H1 (cell line): ENCODE data around the gene RAB40B. TPM values are rescaled to one million over a fixed set of nuclear protein-coding genes. Genes with fewer than 3 reads are reported as not detected.

Experiments used
- CTCF ChIA-PET: fragments of 300-600 bp; sonication (Branson Sonifier 250); formaldehyde crosslinking; loops from one replicate; lab custom pipeline; 2021; ENCODE audit not compliant: partially characterized antibody; lab: Charles Lee
- POLR2A ChIA-PET: fragments of 300-600 bp; sonication (Branson Sonifier 250); formaldehyde crosslinking; loops from one replicate; lab custom pipeline; 2021; ENCODE audit warnings: inconsistent platforms; ENCODE audit not compliant: partially characterized antibody; lab: Charles Lee
- DNase-seq, 2 experiments: peaks; one replicate each; pipeline versions ENCODE4 v3.0.0 to v3.0.0-alpha.2; 2010 to 2022; ENCODE audit warnings: low spot score in 2 of 2, low read depth in 1 of 2, mixed read lengths in 1 of 2
- FAIRE-seq: peaks from 2 replicates; lab custom pipeline; 2011; peaks lifted over from hg19 to GRCh38; lab: Jason Lieb, UNC
- H2AFZ ChIP-seq: 2 replicates; pipeline ENCODE4 v1.8.1; 2012; ENCODE audit warnings: low read length, inconsistent platforms
- H2AK5ac ChIP-seq: 2 replicates; pipeline ENCODE4 v1.6.1; 2013; ENCODE audit warnings: low read depth, low read length
- H2BK120ac ChIP-seq: replicated peaks from 2 replicates; pipeline ENCODE3; 2013; ENCODE audit warnings: low read depth, low read length, inconsistent platforms
- H2BK12ac ChIP-seq: 2 replicates; pipeline ENCODE4 v1.6.1; 2013; ENCODE audit warnings: low read depth, low read length
- H2BK15ac ChIP-seq: 2 replicates; pipeline ENCODE4 v1.6.1; 2013; ENCODE audit warnings: low read length
- H2BK20ac ChIP-seq: 2 replicates; pipeline ENCODE4 v1.6.1; 2013; ENCODE audit warnings: low read length
- H2BK5ac ChIP-seq: 2 replicates; pipeline ENCODE4 v1.6.1; 2013; ENCODE audit warnings: low read depth, low read length
- H3K14ac ChIP-seq: 2 replicates; pipeline ENCODE4 v1.6.1; 2013; ENCODE audit warnings: inconsistent platforms; ENCODE audit not compliant: insufficient read length
- H3K18ac ChIP-seq: 2 replicates; pipeline ENCODE4 v1.6.1; 2013; ENCODE audit warnings: low read length; ENCODE audit errors: extremely low read depth
- H3K23ac ChIP-seq: 2 replicates; pipeline ENCODE4 v1.6.1; 2013; ENCODE audit warnings: inconsistent platforms; ENCODE audit not compliant: insufficient read length
- H3K23me2 ChIP-seq: 2 replicates; pipeline ENCODE4 v1.6.1; 2013; ENCODE audit warnings: low read depth, low read length
- H3K27ac ChIP-seq: 2 replicates; pipeline ENCODE4 v1.6.1; 2011; ENCODE audit warnings: low read depth, low read length, inconsistent platforms
- H3K27me3 ChIP-seq, 4 experiments: replicated peaks in 1 of 4; 1 replicate in 1 of 4; 2 replicates in 3 of 4; pipeline versions ENCODE4 v1.6.1 to v1.8.1; 2011 to 2013; ENCODE audit warnings: low read length in 3 of 4, mild to moderate bottlenecking in 3 of 4, inconsistent platforms in 2 of 4, mixed read lengths in 2 of 4, moderate library complexity in 1 of 4; ENCODE audit not compliant: control insufficient read depth in 3 of 4, insufficient read depth in 3 of 4; ENCODE audit errors: extremely low read depth in 1 of 4
- H3K36me3 ChIP-seq, 4 experiments: 2 replicates each; pipeline versions ENCODE4 v1.6.1 to v1.8.1; 2011 to 2013; ENCODE audit warnings: mild to moderate bottlenecking in 4 of 4, low read length in 3 of 4, moderate library complexity in 2 of 4, control low read depth in 1 of 4, inconsistent platforms in 1 of 4; ENCODE audit not compliant: insufficient read depth in 4 of 4, control insufficient read depth in 2 of 4
- H3K4ac ChIP-seq: replicated peaks from 2 replicates; pipeline ENCODE3; 2013; ENCODE audit warnings: low read length, low read depth, mixed read lengths, inconsistent platforms; ENCODE audit not compliant: insufficient read length
- H3K4me1 ChIP-seq, 4 experiments: replicated peaks in 1 of 4; 1 replicate in 1 of 4; 2 replicates in 3 of 4; pipeline versions ENCODE4 v1.6.1 to v1.8.1; 2011 to 2013; ENCODE audit warnings: low read length in 3 of 4, inconsistent platforms in 2 of 4, mixed read lengths in 1 of 4; ENCODE audit not compliant: insufficient read depth in 4 of 4, control insufficient read depth in 3 of 4
- H3K4me2 ChIP-seq, 2 experiments: 2 replicates each; pipeline versions ENCODE4 v1.6.1 to v1.8.1; 2011 to 2013; ENCODE audit warnings: low read depth in 2 of 2, low read length in 2 of 2, control low read depth in 1 of 2, inconsistent platforms in 1 of 2, mild to moderate bottlenecking in 1 of 2; ENCODE audit not compliant: insufficient read depth in 1 of 2
- H3K4me3 ChIP-seq, 4 experiments: fragments of 200-600, 300-600 bp in 1 of 4; sonication (generic), shearing (Covaris generic), sonication (Bioruptor Twin) in 1 of 4; 2 replicates each; pipeline versions ENCODE4 v1.5.1 to v1.8.1; 2011 to 2016; ENCODE audit warnings: low read length in 4 of 4, low read depth in 3 of 4, control low read depth in 2 of 4, inconsistent platforms in 2 of 4, mild to moderate bottlenecking in 2 of 4, mixed read lengths in 1 of 4, moderate library complexity in 1 of 4; ENCODE audit not compliant: insufficient read depth in 2 of 4; ENCODE audit errors: extremely low read depth in 1 of 4
- H3K56ac ChIP-seq: replicated peaks from 2 replicates; pipeline ENCODE3; 2013; ENCODE audit warnings: low read depth, mild to moderate bottlenecking, mixed read lengths, low read length, inconsistent platforms; ENCODE audit not compliant: insufficient read length
- H3K79me1 ChIP-seq: 2 replicates; pipeline ENCODE4 v1.6.1; 2013; ENCODE audit warnings: low read depth, low read length, control low read depth
- H3K79me2 ChIP-seq, 2 experiments: 2 replicates each; pipeline versions ENCODE4 v1.6.1 to v1.8.1; 2012 to 2013; ENCODE audit warnings: low read length in 2 of 2, mild to moderate bottlenecking in 2 of 2, inconsistent platforms in 1 of 2; ENCODE audit not compliant: insufficient read depth in 2 of 2, control insufficient read depth in 1 of 2
- H3K9ac ChIP-seq, 4 experiments: replicated peaks in 1 of 4; 1 replicate in 1 of 4; 2 replicates in 3 of 4; pipeline versions ENCODE4 v1.6.1 to v1.8.1; 2011 to 2013; ENCODE audit warnings: low read depth in 3 of 4, low read length in 3 of 4, control low read depth in 2 of 4, mild to moderate bottlenecking in 2 of 4, moderate library complexity in 2 of 4, inconsistent platforms in 1 of 4; ENCODE audit errors: extremely low read depth in 1 of 4
- H3K9me3 ChIP-seq, 2 experiments: 2 replicates each; pipeline versions ENCODE4 v1.6.1 to v1.8.1; 2012 to 2013; ENCODE audit warnings: mild to moderate bottlenecking in 2 of 2, moderate library complexity in 2 of 2, control low read depth in 1 of 2, inconsistent platforms in 1 of 2, low read depth in 1 of 2, low read length in 1 of 2, mixed read lengths in 1 of 2; ENCODE audit not compliant: insufficient read depth in 2 of 2
- H4K20me1 ChIP-seq, 2 experiments: replicated peaks in 1 of 2; 2 replicates each; pipeline versions ENCODE3 to v1.8.1; 2011 to 2013; ENCODE audit warnings: inconsistent platforms in 2 of 2, low read length in 2 of 2, mild to moderate bottlenecking in 1 of 2; ENCODE audit not compliant: insufficient read depth in 2 of 2, control insufficient read depth in 1 of 2
- H4K5ac ChIP-seq: 2 replicates; pipeline ENCODE4 v1.6.1; 2013; ENCODE audit warnings: low read length, low read depth, mixed read lengths, inconsistent platforms; ENCODE audit not compliant: insufficient read length
- H4K8ac ChIP-seq: 2 replicates; pipeline ENCODE4 v1.8.0; 2013; ENCODE audit warnings: mild to moderate bottlenecking, moderate library complexity, low read length, inconsistent platforms; ENCODE audit not compliant: insufficient read depth; ENCODE audit errors: extremely low read depth
- H4K91ac ChIP-seq: replicated peaks from 2 replicates; pipeline ENCODE3; 2013; ENCODE audit warnings: low read length, mixed read lengths, inconsistent platforms; ENCODE audit not compliant: insufficient read length
- ATF2 ChIP-seq: IDR thresholded peaks from 2 replicates; pipeline ENCODE4 v1.6.1; 2012; ENCODE audit warnings: low read length, inconsistent platforms
- BACH1 ChIP-seq: IDR thresholded peaks from 2 replicates; pipeline ENCODE4 v1.6.1; 2012; ENCODE audit warnings: low read length, improper control_type of control experiment
- CBX8 ChIP-seq: fragments of 300-800, 300-1000 bp; sonication (generic); IDR thresholded peaks from 2 replicates; pipeline ENCODE4 v1.7.1; 2016; ENCODE audit warnings: low read depth, low read length, borderline replicate concordance
- CHD1 ChIP-seq: IDR thresholded peaks from 2 replicates; pipeline ENCODE4 v1.6.1; 2012; ENCODE audit warnings: low read depth, low read length, improper control_type of control experiment
- CTCF ChIP-seq, 3 experiments: IDR thresholded peaks; 1 replicate in 2 of 3; 2 replicates in 1 of 3; pipeline versions ENCODE4 v1.5.1 to v1.6.1; 2011; ENCODE audit warnings: low read length in 3 of 3, mild to moderate bottlenecking in 3 of 3, inconsistent platforms in 2 of 3, low read depth in 1 of 3, moderate library complexity in 1 of 3; ENCODE audit not compliant: insufficient read depth in 1 of 3; ENCODE audit errors: control extremely low read depth in 1 of 3
- E2F6 ChIP-seq: IDR thresholded peaks from 2 replicates; pipeline ENCODE4 v1.6.1; 2012; ENCODE audit warnings: inconsistent platforms
- EGR1 ChIP-seq: IDR thresholded peaks from 2 replicates; pipeline ENCODE4 v1.6.1; 2011; ENCODE audit warnings: low read depth, low read length, borderline replicate concordance
- NRF1 ChIP-seq: IDR thresholded peaks from 2 replicates; pipeline ENCODE4 v1.6.1; 2011; ENCODE audit warnings: mild to moderate bottlenecking, low read depth, low read length, improper control_type of control experiment
- SIX5 ChIP-seq: IDR thresholded peaks from 2 replicates; pipeline ENCODE4 v1.6.1; 2011; ENCODE audit warnings: mild to moderate bottlenecking, low read depth, low read length
- WGBS, 2 experiments: shearing (Covaris generic) in 1 of 2; methylation state at CpG; one replicate each; pipeline versions ENCODE4 v1.1.6 to v1.1.7; 2013 to 2015; ENCODE audit warnings: low lambda C conversion rate in 2 of 2, mixed read lengths in 2 of 2, inconsistent platforms in 1 of 2, low coverage in 1 of 2, missing lambda C conversion rate in 1 of 2; ENCODE audit not compliant: insufficient replicate concordance in 2 of 2, insufficient coverage in 1 of 2, insufficient read length in 1 of 2; ENCODE audit errors: extremely low coverage in 1 of 2, missing lambda C conversion rate in 1 of 2; 5-methylcytosine and 5-hydroxymethylcytosine counted together
- polyA plus RNA-seq, 7 experiments: library from polyadenylated mRNA; depleted of rRNA in 3 of 7; stranded (reverse) in 5 of 7; unstranded in 2 of 7; fragments of >200 nt in 5 of 7; fragments of 200-250 nt in 2 of 7; gene quantifications; 1 replicate in 5 of 7; 2 replicates in 1 of 7; 4 replicates in 1 of 7; pipeline versions ENCODE4 v1.2.1 to v1.2.3, GENCODE V29; 2011 to 2013; ENCODE audit warnings: missing spikeins in 2 of 7, mixed read lengths in 2 of 7
- total RNA-seq: library from RNA; stranded (reverse); fragmentation: NEBNext Ultra II Directional; extraction: Animal tissue kit (Norgen Biotek cat#: 25700); gene quantifications from 2 replicates; pipeline ENCODE4 v1.2.1, GENCODE V29; 2021

The RAB40B gene
- total and polyA plus RNA-seq, 2 of the 8 experiments (the other 6 are each of a cell fraction or from before 2014, with no cell fraction given), result 3.1 to 4.6 TPM

- Histone ChIP-seq H3K18ac (no peak overlapping the region), H3K23ac (no peak overlapping the region), H4K8ac (no peak overlapping the region), H3K79me1 (no peaks in the 10 kb centered on the region), H2AK5ac (no peak overlapping the region), H3K27me3 (no peaks in the 10 kb centered on the region), H4K20me1 (no peaks in the 10 kb centered on the region), H2AFZ (no peak overlapping the region), H4K91ac (no peak overlapping the region), H3K56ac (no peak overlapping the region), H3K4ac (no peak overlapping the region), H3K4me2 (no peak overlapping the region), H2BK20ac (no peak overlapping the region), H4K5ac (no peak overlapping the region), H2BK120ac (no peak overlapping the region), H3K9me3 (no peaks in the 10 kb centered on the region), H2BK15ac (no peak overlapping the region), H3K23me2 (peaks cover under 1% of the 10 kb centered on the region; the same call in 1 of the 2 replicates), H3K79me2 (no peaks in the 10 kb centered on the region), H3K4me1 (peaks cover 0 to 9% (median 2%) of the 10 kb centered on the region in 4 experiments; a peak in 3 of 7 replicates), H3K9ac (no peak overlapping the region), H3K36me3 (no peaks in the 10 kb centered on the region), H3K4me3 (no peak overlapping the region), H2BK12ac (no peak overlapping the region), H2BK5ac (no peak overlapping the region), H3K14ac (no peak overlapping the region), H3K27ac (no peak overlapping the region)
- 94% methylated on average over 6 of the region's 6 CpGs; no CpG with 5 or more reads in 1 of the 2 experiments for WGBS, 2 experiments
- no peak for FAIRE-seq
- no peak for DNase-seq
- ChIA-PET CTCF (interaction anchor here (0.6 to 4.4 kb wide), 2 partner anchors 13 to 25 kb away, joined by 3 to 23 read pairs; no protein-coding TSS in a partner anchor), POLR2A (no interaction called here)
- TF ChIP-seq CHD1 (no peak), SIX5 (no peak), NRF1 (no peak), CTCF (IDR thresholded peaks at IDR 0.05; ENCODE audit: control extremely low read depth in 1 of 3, insufficient read depth in 1 of 3, low read depth in 1 of 3, low read length in 3 of 3) (no peak), CBX8 (no peak), EGR1 (no peak), ATF2 (no peak), BACH1 (no peak), E2F6 (no peak)
These were observed 32.6 kb downstream of the RAB40B start for GRCh38 chr17:82665891-82666290.
